Hepatocyte (in vitro differentiated cells): ENCODE results near the gene NT5E.

Experiments
- EZH2 ChIP-seq: fragments of 200-600 bp; sonication (generic); IDR thresholded peaks from 2 replicates; pipeline ENCODE4 v1.6.1; 2016; ENCODE audit warnings: antibody characterized with exemption, mild to moderate bottlenecking, borderline replicate concordance
- EZH2phosphoT487 ChIP-seq: fragments of 200-600 bp; sonication (generic); IDR thresholded peaks from one replicate; pipeline ENCODE4 v1.6.1; 2018; ENCODE audit warnings: antibody characterized with exemption, mild to moderate bottlenecking, low read depth, moderate library complexity; ENCODE audit not compliant: unreplicated experiment, severe bottlenecking
- TF ChIP-seq, protein P1 (sequence below): fragments of 200-600 bp; sonication (generic); IDR thresholded peaks from 2 replicates; pipeline ENCODE4 v1.5.1; 2016; ENCODE audit warnings: antibody characterized with exemption, mild to moderate bottlenecking; ENCODE audit not compliant: poor library complexity

DNA sequence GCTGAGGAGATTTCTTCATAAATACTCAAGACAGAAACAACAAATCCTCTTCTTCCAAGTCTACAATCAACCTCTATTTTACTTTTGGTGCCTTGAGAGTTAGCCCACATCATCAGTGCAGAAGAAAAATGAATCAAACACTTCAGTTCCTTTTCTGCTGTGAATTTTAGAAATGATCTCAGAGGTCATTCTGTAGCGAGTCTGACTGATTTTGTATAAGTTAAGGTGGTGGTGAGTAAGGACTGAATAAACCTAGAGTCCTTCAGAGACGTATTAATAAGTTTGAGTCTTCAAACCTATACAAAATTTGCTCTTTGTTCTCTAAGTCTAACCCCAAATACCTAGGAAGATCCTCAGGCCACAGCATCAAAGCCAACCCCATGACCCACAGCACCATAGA, 33.1 kb upstream of the NT5E start:
- TF ChIP-seq, protein P1, sequence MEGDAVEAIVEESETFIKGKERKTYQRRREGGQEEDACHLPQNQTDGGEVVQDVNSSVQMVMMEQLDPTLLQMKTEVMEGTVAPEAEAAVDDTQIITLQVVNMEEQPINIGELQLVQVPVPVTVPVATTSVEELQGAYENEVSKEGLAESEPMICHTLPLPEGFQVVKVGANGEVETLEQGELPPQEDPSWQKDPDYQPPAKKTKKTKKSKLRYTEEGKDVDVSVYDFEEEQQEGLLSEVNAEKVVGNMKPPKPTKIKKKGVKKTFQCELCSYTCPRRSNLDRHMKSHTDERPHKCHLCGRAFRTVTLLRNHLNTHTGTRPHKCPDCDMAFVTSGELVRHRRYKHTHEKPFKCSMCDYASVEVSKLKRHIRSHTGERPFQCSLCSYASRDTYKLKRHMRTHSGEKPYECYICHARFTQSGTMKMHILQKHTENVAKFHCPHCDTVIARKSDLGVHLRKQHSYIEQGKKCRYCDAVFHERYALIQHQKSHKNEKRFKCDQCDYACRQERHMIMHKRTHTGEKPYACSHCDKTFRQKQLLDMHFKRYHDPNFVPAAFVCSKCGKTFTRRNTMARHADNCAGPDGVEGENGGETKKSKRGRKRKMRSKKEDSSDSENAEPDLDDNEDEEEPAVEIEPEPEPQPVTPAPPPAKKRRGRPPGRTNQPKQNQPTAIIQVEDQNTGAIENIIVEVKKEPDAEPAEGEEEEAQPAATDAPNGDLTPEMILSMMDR: no peak
- TF ChIP-seq EZH2 (no peak), EZH2phosphoT487 (no peak)
